Transverse colon (tissue), 3 donors: ENCODE results near the gene OSTN.

Source experiments
- CTCF ChIP-seq, 5 experiments: fragments of 200-600 bp in 3 of 5; fragments of 450-650 bp in 2 of 5; sonication (generic) in 3 of 5; IDR thresholded peaks; 1 replicate in 2 of 5; 2 replicates in 3 of 5; pipeline ENCODE4 v1.5.1; 2016 to 2017; ENCODE audit warnings: antibody characterized with exemption in 5 of 5, inconsistent platforms in 3 of 5, mild to moderate bottlenecking in 2 of 5, moderate library complexity in 1 of 5
- POLR2A ChIP-seq: fragments of 450-650 bp; IDR thresholded peaks from one replicate; pipeline ENCODE4 v1.6.1; 2016; ENCODE audit warnings: antibody characterized with exemption, mild to moderate bottlenecking, moderate library complexity

GRCh38 chr3:191192941-191193340, 6.1 kb upstream of the OSTN start:
- no peak for TF ChIP-seq CTCF (IDR thresholded peaks at IDR 0.05)
- TF ChIP-seq POLR2A, result no peak
